SH-SY5Y (cell line): ENCODE data around the gene ZNF155.

Experiments used
- GATA2 ChIP-seq: IDR thresholded peaks from 2 replicates; pipeline ENCODE4 v1.6.1; 2011; ENCODE audit warnings: mild to moderate bottlenecking, low read depth, low read length
- GATA3 ChIP-seq: IDR thresholded peaks from 2 replicates; pipeline ENCODE4 v1.6.1; 2011; ENCODE audit warnings: low read depth, mild to moderate bottlenecking, low read length, moderate library complexity

GRCh38 chr19:44005973-44006372 lies 22.0 kb downstream of the ZNF155 start:
- TF ChIP-seq GATA2: no peak
- TF ChIP-seq GATA3: no peak
